Osteocyte (in vitro differentiated cells): Measurements from ENCODE around the gene ARID4A. TPM values are rescaled to one million over a fixed set of nuclear protein-coding genes. Genes with fewer than 3 reads are reported as not detected.
A peak's percentile ranks its signal among the peaks of the same experiment; 100 is the strongest.

Experiments
- DNase-seq: peaks from one replicate; pipeline ENCODE4 v3.0.0; 2021; ENCODE audit warnings: mixed read lengths; ENCODE audit not compliant: unreplicated experiment; ENCODE audit errors: extremely low spot score
- H3K27ac Mint-ChIP-seq: one replicate; pipeline ENCODE4 v1.8.0; 2021; ENCODE audit warnings: mild to moderate bottlenecking, mixed read lengths; ENCODE audit not compliant: unreplicated experiment
- H3K27me3 Mint-ChIP-seq: one replicate; pipeline ENCODE4 v1.8.0; 2021; ENCODE audit warnings: mixed read lengths; ENCODE audit not compliant: unreplicated experiment
- H3K36me3 Mint-ChIP-seq: one replicate; pipeline ENCODE4 v1.8.0; 2021; ENCODE audit warnings: mixed read lengths; ENCODE audit not compliant: unreplicated experiment
- H3K4me1 Mint-ChIP-seq: one replicate; pipeline ENCODE4 v1.8.0; 2021; ENCODE audit warnings: mixed read lengths; ENCODE audit not compliant: unreplicated experiment
- H3K4me3 Mint-ChIP-seq: one replicate; pipeline ENCODE4 v1.8.0; 2021; ENCODE audit warnings: mild to moderate bottlenecking, moderate library complexity, mixed read lengths; ENCODE audit not compliant: unreplicated experiment
- H3K9me3 Mint-ChIP-seq: one replicate; pipeline ENCODE4 v1.8.0; 2021; ENCODE audit warnings: mixed read lengths; ENCODE audit not compliant: unreplicated experiment
- total RNA-seq: library from RNA; stranded (reverse); gene quantifications from 2 replicates; pipeline ENCODE4 v1.2.1, GENCODE V29; 2021
- TF ChIP-seq, protein P1 (sequence below): fragments of 200-600 bp; sonication (generic); IDR thresholded peaks from 2 replicates; pipeline ENCODE4 v1.5.0; 2021; ENCODE audit warnings: antibody characterized with exemption, mild to moderate bottlenecking, moderate library complexity

The ARID4A gene
- total RNA-seq, 1 donor from 2014 or later = 19.1 TPM

DNA sequence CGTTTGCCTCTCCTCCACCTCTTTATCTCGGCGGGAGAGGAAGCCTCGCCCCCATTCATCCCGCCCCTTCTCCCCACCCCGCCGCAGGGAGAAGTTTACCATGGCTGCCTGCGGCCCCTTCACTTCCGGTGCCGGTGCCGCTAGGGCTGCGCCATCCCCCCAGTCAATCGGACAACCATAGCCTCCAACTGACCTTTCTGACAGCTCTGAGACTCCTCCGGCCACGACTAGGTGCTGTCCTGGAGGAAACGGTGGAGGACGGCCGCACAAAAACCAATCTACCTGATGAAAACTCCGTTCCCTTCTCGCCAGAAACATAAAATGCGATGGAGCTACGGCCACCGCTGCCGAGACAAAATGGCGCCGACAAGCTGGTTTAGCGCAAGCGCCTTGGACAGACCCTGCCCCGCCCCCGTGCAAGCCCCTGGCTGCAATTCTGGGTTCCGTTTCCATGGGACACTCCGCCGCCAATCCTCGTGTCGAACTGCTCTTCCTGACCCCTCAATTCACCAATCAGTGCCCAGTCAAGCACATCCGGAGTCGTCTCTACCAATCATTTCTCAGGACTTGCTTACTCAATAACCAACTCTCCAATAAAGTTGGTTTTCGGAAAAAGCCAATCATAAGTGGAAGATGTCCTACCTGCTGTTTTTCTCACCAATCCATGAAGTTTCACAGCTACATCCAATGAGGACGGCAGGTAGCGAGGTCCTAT is 436 bp upstream of the ARID4A start:
- TF ChIP-seq, protein P1, sequence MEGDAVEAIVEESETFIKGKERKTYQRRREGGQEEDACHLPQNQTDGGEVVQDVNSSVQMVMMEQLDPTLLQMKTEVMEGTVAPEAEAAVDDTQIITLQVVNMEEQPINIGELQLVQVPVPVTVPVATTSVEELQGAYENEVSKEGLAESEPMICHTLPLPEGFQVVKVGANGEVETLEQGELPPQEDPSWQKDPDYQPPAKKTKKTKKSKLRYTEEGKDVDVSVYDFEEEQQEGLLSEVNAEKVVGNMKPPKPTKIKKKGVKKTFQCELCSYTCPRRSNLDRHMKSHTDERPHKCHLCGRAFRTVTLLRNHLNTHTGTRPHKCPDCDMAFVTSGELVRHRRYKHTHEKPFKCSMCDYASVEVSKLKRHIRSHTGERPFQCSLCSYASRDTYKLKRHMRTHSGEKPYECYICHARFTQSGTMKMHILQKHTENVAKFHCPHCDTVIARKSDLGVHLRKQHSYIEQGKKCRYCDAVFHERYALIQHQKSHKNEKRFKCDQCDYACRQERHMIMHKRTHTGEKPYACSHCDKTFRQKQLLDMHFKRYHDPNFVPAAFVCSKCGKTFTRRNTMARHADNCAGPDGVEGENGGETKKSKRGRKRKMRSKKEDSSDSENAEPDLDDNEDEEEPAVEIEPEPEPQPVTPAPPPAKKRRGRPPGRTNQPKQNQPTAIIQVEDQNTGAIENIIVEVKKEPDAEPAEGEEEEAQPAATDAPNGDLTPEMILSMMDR = peak; percentile 20

DNA sequence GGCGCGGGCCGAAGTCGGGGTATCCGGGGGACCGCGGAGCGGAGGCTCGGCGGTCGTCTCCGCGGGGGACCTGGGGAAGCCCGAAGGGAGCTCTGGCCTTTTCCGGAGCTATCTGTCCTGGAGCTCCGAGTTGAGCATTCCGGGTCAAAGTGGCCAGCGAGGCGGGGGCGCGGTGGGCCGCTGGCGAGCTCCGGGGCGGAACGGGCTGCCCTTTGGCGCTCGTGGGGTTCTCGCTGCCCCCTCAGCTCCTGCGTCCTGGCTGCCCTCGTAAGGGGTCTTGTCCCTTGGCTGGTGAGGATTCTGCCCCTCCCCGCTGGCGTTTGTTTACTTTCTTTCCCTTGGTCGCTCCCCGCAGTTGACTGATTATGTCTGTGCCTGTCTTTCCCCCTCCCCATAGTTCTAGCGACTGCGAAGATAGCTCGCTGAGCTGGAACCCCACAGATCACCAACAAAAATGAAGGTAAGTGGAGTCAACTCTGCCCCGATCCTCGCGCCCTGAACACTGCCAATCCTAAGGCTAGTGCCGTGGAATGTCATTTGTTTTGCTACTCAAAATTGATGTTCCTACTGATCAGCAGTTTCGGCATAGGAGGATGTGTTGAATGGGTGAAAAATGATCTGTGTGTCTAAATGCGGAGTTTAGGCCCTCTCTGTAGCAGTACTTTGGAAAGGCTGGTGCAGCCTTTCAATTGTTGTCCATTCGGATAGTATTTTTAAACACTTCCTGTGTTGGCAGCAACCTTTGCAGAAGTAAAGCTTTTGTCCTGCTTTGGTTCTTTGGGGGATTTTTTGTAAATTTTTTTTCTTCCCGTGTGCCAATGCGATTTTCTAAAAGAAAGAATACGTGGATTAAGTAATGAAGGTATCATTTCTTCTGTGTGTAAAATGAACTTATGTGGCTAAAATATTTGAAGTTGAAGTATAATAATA is 1.3 kb downstream of the ARID4A start:
- Mint-ChIP-seq H3K4me1 (peaks cover 29% of the 10 kb centered on the region), H3K4me3 (peak overlapping the region; percentile 93), H3K36me3 (peaks cover 23% of the 10 kb centered on the region), H3K27me3 (no peaks in the 10 kb centered on the region), H3K9me3 (no peaks in the 10 kb centered on the region), H3K27ac (peak overlapping the region; percentile 96)
- TF ChIP-seq, protein P1 = no peak
- no peak for DNase-seq

More for the DNA sequence above, 436 bp upstream of the ARID4A start:
- Mint-ChIP-seq H3K9me3 (no peaks in the 10 kb centered on the region), H3K36me3 (peaks cover 16% of the 10 kb centered on the region), H3K4me1 (peaks cover 31% of the 10 kb centered on the region), H3K4me3 (no peak overlapping the region), H3K27me3 (no peaks in the 10 kb centered on the region), H3K27ac (no peak overlapping the region)
- peak; percentile 99 for DNase-seq

DNA sequence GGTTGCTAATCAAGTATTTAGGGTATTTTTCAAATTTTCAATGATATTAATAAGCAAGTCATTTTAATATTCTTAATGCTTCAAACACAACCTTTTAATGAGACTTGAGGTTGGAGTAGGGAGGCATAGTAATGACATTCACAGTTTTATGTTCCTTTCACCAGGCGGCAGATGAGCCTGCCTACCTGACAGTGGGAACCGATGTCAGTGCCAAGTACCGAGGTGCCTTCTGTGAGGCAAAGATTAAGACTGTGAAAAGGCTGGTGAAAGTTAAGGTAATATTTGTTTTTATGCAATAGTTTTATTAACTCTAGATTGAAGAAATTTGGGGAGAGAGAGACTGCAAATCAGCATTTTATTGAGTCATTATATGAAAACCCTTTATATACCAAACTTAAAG is 3.1 kb downstream of the ARID4A start:
- Mint-ChIP-seq H3K4me1 (peaks cover 15% of the 10 kb centered on the region), H3K4me3 (no peak overlapping the region), H3K27me3 (no peaks in the 10 kb centered on the region), H3K36me3 (peaks cover 22% of the 10 kb centered on the region), H3K27ac (no peak overlapping the region), H3K9me3 (no peaks in the 10 kb centered on the region)
- TF ChIP-seq, protein P1 = no peak
- no peak for DNase-seq

DNA sequence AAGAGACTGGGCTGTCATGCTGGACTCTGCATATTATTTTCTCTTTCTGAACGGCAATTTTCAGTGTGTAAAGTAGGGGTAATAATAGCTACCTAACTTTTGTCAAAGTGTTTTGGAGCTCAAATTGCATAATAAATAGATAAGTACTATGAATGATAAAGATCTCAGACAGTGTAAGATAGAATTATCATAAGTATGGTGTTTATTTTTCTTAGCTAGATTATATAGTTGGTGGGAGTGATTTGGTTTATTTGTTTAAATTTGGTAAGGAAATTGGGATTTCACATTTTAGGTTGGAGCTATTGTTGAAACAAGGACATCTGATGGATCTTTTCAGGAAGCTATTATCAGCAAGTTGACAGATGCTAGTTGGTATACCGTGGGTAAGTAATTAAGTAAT is 7.4 kb downstream of the ARID4A start:
- Mint-ChIP-seq H3K9me3 (no peaks in the 10 kb centered on the region), H3K36me3 (peaks cover 40% of the 10 kb centered on the region), H3K4me3 (no peak overlapping the region), H3K4me1 (peaks cover 2% of the 10 kb centered on the region), H3K27ac (no peak overlapping the region), H3K27me3 (no peaks in the 10 kb centered on the region)
- no peak for DNase-seq
- TF ChIP-seq, protein P1 = no peak
